ENCODE data around the gene SCYL3. TPM values are rescaled to one million over a fixed set of nuclear protein-coding genes. Genes with fewer than 3 reads are reported as not detected.

Gene SCYL3
- total and polyA plus RNA-seq, 2 experiments from 2014 or later = 2.2 to 6.8 TPM

GRCh38 chr1:169802888-169803287 lies 90.8 kb downstream of the SCYL3 start:
- H3K4me3 Mint-ChIP-seq = no peak overlapping the region
- TF ChIP-seq CREB1 (CRISPR knock-in tag; IDR thresholded peaks at IDR 0.05; ENCODE audit: low read depth) (no peak), ZNF331 (CRISPR knock-in tag; IDR thresholded peaks at IDR 0.05; ENCODE audit: low read depth) (no peak)
- no peak for ATAC-seq
- Histone ChIP-seq H4K20me1 (replicated peaks; ENCODE audit: insufficient read depth) (0 out of 2 replicates have a peak, but pooled peaks cover 6% of the 10 kb centered on the region), H3K4me3 (no peak overlapping the region), H3K36me3 (ENCODE audit: insufficient read depth) (peaks cover 14% of the 10 kb centered on the region; the same call in 1 of the 2 replicates), H3F3A (replicated peaks; ENCODE audit: low read depth) (no peaks in the 10 kb centered on the region), H3K27me3 (ENCODE audit: insufficient read depth) (no peaks in the 10 kb centered on the region), H3K27ac (ENCODE audit: low read depth) (no peak overlapping the region), H3K4me2 (no peak overlapping the region), H3K79me2 (replicated peaks; ENCODE audit: insufficient read depth) (peaks cover 13% of the 10 kb centered on the region), H2AFZ (no peak overlapping the region), H3K4me1 (ENCODE audit: insufficient read depth) (no peaks in the 10 kb centered on the region), H3K9me2 (ENCODE audit: insufficient read depth) (no peaks in the 10 kb centered on the region)
- peaks cover 34% of the 10 kb centered on the region for H3K36me3 Mint-ChIP-seq (ENCODE audit: low read depth)
- H3K27me3 Mint-ChIP-seq (ENCODE audit: insufficient read depth, low read depth, poor library complexity) = no peaks in the 10 kb centered on the region
- DNase-seq (ENCODE audit: low spot score) = no peak
- no peaks in the 10 kb centered on the region for H3K9me3 Mint-ChIP-seq
- H3K4me1 Mint-ChIP-seq = no peaks in the 10 kb centered on the region
- H3K27ac Mint-ChIP-seq = no peak overlapping the region

Small RNA genes lying within 50 kb of the gene (small RNA-seq; reads per million reads assigned to genes)
- 0.07 reads per million for gene RN7SL333P (ENCODE audit: low replicate concordance)

Other genes with a start within 250 kb of the SCYL3 start
- not detected in 2 replicates for gene SELL, start 182.3 kb downstream of the SCYL3 start, total RNA-seq (2014; rRNA removed; shearing (Covaris generic))
- not detected in 2 replicates for gene SELL, start 182.3 kb downstream of the SCYL3 start, polyA plus RNA-seq (2016; fragmentation: Nextera tagmentation; extraction: Ambion mirVana)
- not detected in 2 replicates for gene SELE, start 159.8 kb downstream of the SCYL3 start, total RNA-seq (2014; rRNA removed; shearing (Covaris generic))
- not detected in 2 replicates for gene SELE, start 159.8 kb downstream of the SCYL3 start, polyA plus RNA-seq (2016; fragmentation: Nextera tagmentation; extraction: Ambion mirVana)
- gene METTL18, start 99.0 kb downstream of the SCYL3 start, total RNA-seq (2014; rRNA removed; shearing (Covaris generic)) = 9.9 and 13.6 TPM in 2 replicates
- 13.6 and 14.2 TPM in 2 replicates for gene METTL18, start 99.0 kb downstream of the SCYL3 start, polyA plus RNA-seq (2016; fragmentation: Nextera tagmentation; extraction: Ambion mirVana)
- gene KIFAP3, start 180.8 kb upstream of the SCYL3 start, total RNA-seq (2014; rRNA removed; shearing (Covaris generic)) = 3.1 and 5.2 TPM in 2 replicates
- gene KIFAP3, start 180.8 kb upstream of the SCYL3 start, polyA plus RNA-seq (2016; fragmentation: Nextera tagmentation; extraction: Ambion mirVana) = 2.0 and 2.7 TPM in 2 replicates